Measurements from ENCODE around the gene CD101. TPM values are rescaled to one million over a fixed set of nuclear protein-coding genes. Genes with fewer than 3 reads are reported as not detected.

Gene CD101
- total RNA-seq, 1 donor from 2014 or later, result 0.74 TPM

GRCh38 chr1:116982319-116983004 is 19.1 kb upstream of the CD101 start:
- Histone ChIP-seq H3K4me3 (no peak overlapping the region), H3K36me3 (no peaks in the 10 kb centered on the region), H3K4me1 (peaks cover 29% of the 10 kb centered on the region), H3K27ac (replicated peaks) (peak overlapping the region; percentile 79), H3K27me3 (ENCODE audit: low read depth) (no peaks in the 10 kb centered on the region), H3K9me3 (replicated peaks) (no peaks in the 10 kb centered on the region)
- no peak for TF ChIP-seq CTCF (IDR thresholded peaks at IDR 0.05; ENCODE audit: borderline replicate concordance)
- intact Hi-C loops (cut with micrococcal nuclease), result no loop called here
- DNase-seq, result no peak

DNA sequence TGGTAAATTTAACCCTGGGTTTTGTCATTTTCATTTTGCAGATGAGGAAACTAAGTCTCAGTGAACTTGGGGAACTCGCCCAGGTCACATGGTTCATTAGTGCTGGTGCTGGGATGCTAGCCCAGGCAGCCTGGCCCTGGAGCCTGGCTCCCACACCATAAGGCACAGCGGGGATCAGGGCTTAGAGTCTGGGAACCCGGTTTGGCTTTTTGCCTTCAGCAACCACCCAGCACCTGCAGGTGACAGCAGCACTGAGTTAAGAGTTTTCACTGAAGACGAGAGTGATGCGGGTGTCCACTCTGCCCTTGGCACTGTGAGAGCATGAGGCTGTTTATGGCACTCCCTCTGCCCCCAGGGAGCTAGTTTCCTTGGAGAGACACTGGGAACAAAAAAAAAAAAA is 18.4 kb upstream of the CD101 start:
- intact Hi-C loops (cut with micrococcal nuclease), result no loop called here
- Histone ChIP-seq H3K36me3 (no peaks in the 10 kb centered on the region), H3K4me3 (no peak overlapping the region), H3K27ac (replicated peaks) (peak overlapping the region; percentile 79), H3K27me3 (ENCODE audit: low read depth) (no peaks in the 10 kb centered on the region), H3K4me1 (peaks cover 34% of the 10 kb centered on the region), H3K9me3 (replicated peaks) (no peaks in the 10 kb centered on the region)
- no peak for DNase-seq
- TF ChIP-seq CTCF (IDR thresholded peaks at IDR 0.05; ENCODE audit: borderline replicate concordance), result no peak

DNA sequence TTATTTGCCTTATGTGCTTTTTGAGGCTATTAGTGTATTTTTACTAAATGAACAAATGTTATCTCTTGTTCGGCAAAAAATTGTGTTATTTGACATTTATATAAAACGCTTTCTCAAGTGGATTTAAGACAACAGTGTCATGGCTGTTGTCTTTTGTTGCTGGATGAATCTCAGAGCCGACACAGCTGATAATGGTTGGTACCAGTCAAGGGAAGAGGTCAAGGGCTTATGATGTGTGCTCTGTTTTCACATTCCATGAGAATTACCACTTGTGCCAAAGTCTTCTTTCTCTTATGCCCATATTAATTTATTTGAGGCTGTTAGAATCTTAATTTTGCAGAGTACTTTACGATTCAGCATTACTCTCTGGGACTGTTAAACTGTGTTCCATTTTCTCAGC is 17.9 kb upstream of the CD101 start:
- H3K9me3 ChIP-seq (replicated peaks), result no peaks in the 10 kb centered on the region
- H3K4me1 ChIP-seq, result peaks cover 40% of the 10 kb centered on the region
- H3K27me3 ChIP-seq (ENCODE audit: low read depth), result no peaks in the 10 kb centered on the region
- no peaks in the 10 kb centered on the region for H3K36me3 ChIP-seq
- H3K4me3 ChIP-seq, result no peak overlapping the region
- intact Hi-C loops (cut with micrococcal nuclease), result no loop called here
- DNase-seq, result no peak
- TF ChIP-seq CTCF (IDR thresholded peaks at IDR 0.05; ENCODE audit: borderline replicate concordance), result no peak
- H3K27ac ChIP-seq (replicated peaks), result peak overlapping the region; percentile 79

GRCh38 chr1:116984406-116985160 is 17.0 kb upstream of the CD101 start:
- Histone ChIP-seq H3K4me1 (peaks cover 46% of the 10 kb centered on the region), H3K4me3 (no peak overlapping the region), H3K27ac (replicated peaks) (peak overlapping the region; percentile 79), H3K9me3 (replicated peaks) (no peaks in the 10 kb centered on the region), H3K27me3 (ENCODE audit: low read depth) (no peaks in the 10 kb centered on the region), H3K36me3 (no peaks in the 10 kb centered on the region)
- no peak for TF ChIP-seq CTCF (IDR thresholded peaks at IDR 0.05; ENCODE audit: borderline replicate concordance)
- intact Hi-C loops (cut with micrococcal nuclease), result no loop called here
- no peak for DNase-seq

GRCh38 chr1:116986421-116987255 is 14.9 kb upstream of the CD101 start:
- intact Hi-C loops (cut with micrococcal nuclease), result no loop called here
- Histone ChIP-seq H3K27ac (replicated peaks) (no peak overlapping the region), H3K9me3 (replicated peaks) (no peaks in the 10 kb centered on the region), H3K4me1 (peaks cover 50% of the 10 kb centered on the region), H3K27me3 (ENCODE audit: low read depth) (no peaks in the 10 kb centered on the region), H3K4me3 (no peak overlapping the region), H3K36me3 (no peaks in the 10 kb centered on the region)
- DNase-seq, result no peak
- TF ChIP-seq CTCF (IDR thresholded peaks at IDR 0.05; ENCODE audit: borderline replicate concordance), result no peak

Data from left ventricle myocardium inferior (tissue), 1 donor.